Measurements from ENCODE around the gene OST4. TPM values are rescaled to one million over a fixed set of nuclear protein-coding genes. Genes with fewer than 3 reads are reported as not detected.
A peak's percentile ranks its signal among the peaks of the same experiment; 100 is the strongest.

The OST4 gene
- total RNA-seq, 1 experiment from 2014 or later, result 784 TPM

GRCh38 chr2:27053776-27054175 lies 17.7 kb downstream of the OST4 start:
- DNase-seq (ENCODE audit: low read depth), result no peak

GRCh38 chr2:27053321-27053720 lies 18.1 kb downstream of the OST4 start:
- DNase-seq (ENCODE audit: low read depth), result no peak

- no peak for DNase-seq (ENCODE audit: low read depth)
These were observed 19.4 kb downstream of the OST4 start for GRCh38 chr2:27051902-27052645.

- DNase-seq (ENCODE audit: low read depth), result peak; percentile 90
These were observed 20.2 kb downstream of the OST4 start, which contains the start of gene AGBL5 for GRCh38 chr2:27050996-27051901. AGBL5 (plus strand) TSS chr2:27051668; CDS start chr2:27052959, 1,291 bp downstream.

GRCh38 chr2:27050281-27050995 lies 21.0 kb downstream of the OST4 start:
- peak; percentile 94 for DNase-seq (ENCODE audit: low read depth)

GRCh38 chr2:27049422-27050280 lies 21.8 kb downstream of the OST4 start:
- DNase-seq (ENCODE audit: low read depth), result no peak

- DNase-seq (ENCODE audit: low read depth), result no peak
These were observed 28.3 kb downstream of the OST4 start for GRCh38 chr2:27042985-27043634.

- DNase-seq (ENCODE audit: low read depth), result no peak
These were observed 29.2 kb downstream of the OST4 start for GRCh38 chr2:27042159-27042661.

- DNase-seq (ENCODE audit: low read depth), result no peak
These were observed 29.7 kb downstream of the OST4 start for GRCh38 chr2:27041752-27042151.

- DNase-seq (ENCODE audit: low read depth), result no peak
These were observed 31.2 kb downstream of the OST4 start for GRCh38 chr2:27040282-27040681.

- DNase-seq (ENCODE audit: low read depth), result no peak
These were observed 31.6 kb downstream of the OST4 start for GRCh38 chr2:27039871-27040270.

GRCh38 chr2:27039426-27039825 lies 32.0 kb downstream of the OST4 start:
- no peak for DNase-seq (ENCODE audit: low read depth)

- DNase-seq (ENCODE audit: low read depth), result no peak
These were observed 32.7 kb downstream of the OST4 start for GRCh38 chr2:27038631-27039339.

- DNase-seq (ENCODE audit: low read depth), result no peak
These were observed 33.4 kb downstream of the OST4 start for GRCh38 chr2:27038012-27038411.

- no peak for DNase-seq (ENCODE audit: low read depth)
These were observed 38.1 kb downstream of the OST4 start for GRCh38 chr2:27033253-27033852.

GRCh38 chr2:27032495-27033252 lies 38.8 kb downstream of the OST4 start, which contains the start of gene TMEM214:
TMEM214 (plus strand) TSS chr2:27032965; CDS start chr2:27033016, 51 bp downstream.
- DNase-seq (ENCODE audit: low read depth), result peak; percentile 88

GRCh38 chr2:27029051-27029450 lies 42.4 kb downstream of the OST4 start:
- DNase-seq (ENCODE audit: low read depth), result no peak

- no peak for DNase-seq (ENCODE audit: low read depth)
These were observed 44.2 kb downstream of the OST4 start for GRCh38 chr2:27027211-27027651.
